HCT116 (cell line): Measurements from ENCODE around the gene TMEM50B. TPM values are rescaled to one million over a fixed set of nuclear protein-coding genes. Genes with fewer than 3 reads are reported as not detected.

Experiments used
- ATAC-seq: fragments of 200-7000 bp; cut with Tn5 transposase; 2 replicates; pipeline ENCODE4 v1.9.1; 2020; ENCODE audit warnings: mild to moderate bottlenecking, moderate library complexity
- BruUV-seq: library from RNA; stranded (reverse); fragments of 400-500 nt; replicated peaks from 2 replicates; lab custom pipeline; 2021; lab: Mats Ljungman, UMichigan
- CTCF ChIA-PET: fragments of 300-600 bp; sonication (Branson Sonifier 250); formaldehyde crosslinking; loops from one replicate; lab custom pipeline; 2021; ENCODE audit warnings: antibody characterized with exemption; lab: Charles Lee
- POLR2A ChIA-PET: fragments of 300-600, 350-600 bp; sonication (Branson Sonifier 250); formaldehyde crosslinking; loops from one replicate; lab custom pipeline; 2021; ENCODE audit warnings: antibody characterized with exemption; lab: Charles Lee
- RAD21 ChIA-PET, 2 experiments: fragments of 300-600 bp; sonication (Branson Sonifier 250); formaldehyde crosslinking; loops; one replicate each; lab custom pipeline; 2023; ENCODE audit warnings: low total read pairs in 2 of 2; ENCODE audit not compliant: uncharacterized antibody in 2 of 2, unreplicated experiment in 2 of 2, low non-redundant PET in 1 of 2; lab: Charles Lee
- DNase-seq: peaks from one replicate; pipeline ENCODE4 v3.0.0-alpha.2; 2010; ENCODE audit warnings: low read depth, low spot score
- H2AFZ ChIP-seq: fragments of 200-600 bp; shearing (Covaris generic), sonication (generic); 2 replicates; pipeline ENCODE4 v1.6.1; 2017; ENCODE audit warnings: low read depth, mixed run types, mixed read lengths, antibody characterized with exemption, low read length; ENCODE audit not compliant: poor library complexity, severe bottlenecking
- H3K27ac ChIP-seq: 2 replicates; pipeline ENCODE4 v1.5.1; 2012; ENCODE audit warnings: low read depth, low read length
- H3K27me3 ChIP-seq: fragments of 200-600 bp; sonication (generic); 2 replicates; pipeline ENCODE4 v1.6.1; 2016; ENCODE audit warnings: mixed run types, low read length, mixed read lengths; ENCODE audit not compliant: insufficient read depth
- H3K36me3 ChIP-seq, 2 experiments: fragments of 200-500 bp in 1 of 2; fragments of 200-600 bp in 1 of 2; sonication (Bioruptor generic) in 1 of 2; sonication (generic) in 1 of 2; 2 replicates each; pipeline versions ENCODE4 v1.5.1 to v1.6.1; 2014 to 2016; ENCODE audit warnings: low read length in 2 of 2, inconsistent platforms in 1 of 2, mixed read lengths in 1 of 2, mixed run types in 1 of 2; ENCODE audit not compliant: insufficient read depth in 2 of 2, control insufficient read depth in 1 of 2
- H3K4me1 ChIP-seq, 2 experiments: fragments of 200-600 bp in 1 of 2; sonication (generic) in 1 of 2; 2 replicates each; pipeline versions ENCODE4 v1.5.1 to v1.6.1; 2012 to 2017; ENCODE audit warnings: low read length in 2 of 2, inconsistent platforms in 1 of 2, mild to moderate bottlenecking in 1 of 2, mixed read lengths in 1 of 2, mixed run types in 1 of 2, moderate library complexity in 1 of 2; ENCODE audit not compliant: insufficient read depth in 2 of 2, control insufficient read depth in 1 of 2
- H3K4me2 ChIP-seq: fragments of 200-600 bp; sonication (generic); 2 replicates; pipeline ENCODE4 v1.6.1; 2017; ENCODE audit warnings: mixed run types, low read length, mixed read lengths
- H3K4me3 ChIP-seq, 2 experiments: fragments of 200-600 bp in 1 of 2; sonication (generic) in 1 of 2; replicated peaks in 1 of 2; 2 replicates each; pipeline ENCODE4 v1.5.1; 2011 to 2016; ENCODE audit warnings: low read length in 2 of 2, control low read depth in 1 of 2, low read depth in 1 of 2, mild to moderate bottlenecking in 1 of 2, mixed read lengths in 1 of 2, mixed run types in 1 of 2
- H3K79me2 ChIP-seq: fragments of 200-600 bp; sonication (generic); 2 replicates; pipeline ENCODE4 v1.6.1; 2017; ENCODE audit warnings: mild to moderate bottlenecking, mixed run types, low read length, moderate library complexity, mixed read lengths; ENCODE audit not compliant: insufficient read depth
- H3K9ac ChIP-seq: fragments of 200-600 bp; sonication (generic); 2 replicates; pipeline ENCODE4 v1.6.1; 2016; ENCODE audit warnings: low read length, mixed read lengths
- H3K9me2 ChIP-seq: fragments of 200-600 bp; sonication (generic), shearing (Covaris generic); 2 replicates; pipeline ENCODE4 v1.6.1; 2017; ENCODE audit warnings: mixed run types, mild to moderate bottlenecking, moderate library complexity; ENCODE audit not compliant: insufficient read depth
- H3K9me3 ChIP-seq, 2 experiments: fragments of 200-500 bp in 1 of 2; fragments of 200-600 bp in 1 of 2; sonication (Bioruptor generic) in 1 of 2; sonication (generic) in 1 of 2; 2 replicates each; pipeline ENCODE4 v1.6.1; 2014 to 2017; ENCODE audit warnings: low read length in 2 of 2, mixed read lengths in 2 of 2, inconsistent platforms in 1 of 2, low read depth in 1 of 2, mild to moderate bottlenecking in 1 of 2, mixed run types in 1 of 2, moderate library complexity in 1 of 2; ENCODE audit not compliant: control insufficient read depth in 1 of 2, insufficient read depth in 1 of 2
- H4K20me1 ChIP-seq: fragments of 200-600 bp; sonication (generic), shearing (Covaris generic); 2 replicates; pipeline ENCODE4 v1.6.1; 2017; ENCODE audit warnings: mixed run types, mild to moderate bottlenecking, moderate library complexity; ENCODE audit not compliant: insufficient read depth
- EZH2 ChIP-seq: fragments of 200-600 bp; sonication (generic); IDR thresholded peaks from 2 replicates; pipeline ENCODE4 v1.6.1; 2017; ENCODE audit warnings: antibody characterized with exemption, mixed run types
- POLR2A ChIP-seq: IDR thresholded peaks from 2 replicates; pipeline ENCODE4 v1.7.0; 2011; ENCODE audit warnings: borderline replicate concordance; ENCODE audit not compliant: insufficient read depth, insufficient read length; ENCODE audit errors: extremely low read depth
- POLR2AphosphoS5 ChIP-seq: IDR thresholded peaks from 2 replicates; pipeline ENCODE4 v1.6.1; 2011; ENCODE audit warnings: mild to moderate bottlenecking, low read depth, low read length, moderate library complexity
- RAD21 ChIP-seq: IDR thresholded peaks from 2 replicates; pipeline ENCODE4 v1.6.1; 2012; ENCODE audit warnings: low read depth, mild to moderate bottlenecking
- SIN3A ChIP-seq: IDR thresholded peaks from 2 replicates; pipeline ENCODE4 v1.6.1; 2012; ENCODE audit warnings: low read depth
- SRF ChIP-seq: IDR thresholded peaks from 2 replicates; pipeline ENCODE4 v1.6.1; 2012; ENCODE audit warnings: low read depth
- TCF7L2 ChIP-seq: IDR thresholded peaks from 2 replicates; pipeline ENCODE4 v1.7.0; 2011; ENCODE audit warnings: borderline replicate concordance, inconsistent platforms; ENCODE audit not compliant: insufficient read depth, insufficient read length; ENCODE audit errors: extremely low read depth
- ZNF274 ChIP-seq: fragments of 200-500 bp; sonication (Bioruptor generic); IDR thresholded peaks from 2 replicates; pipeline ENCODE4 v1.6.1; 2014; ENCODE audit warnings: mild to moderate bottlenecking, low read depth, low read length, inconsistent platforms
- intact Hi-C: fragments of 100-400 bp; cut with micrococcal nuclease; formaldehyde crosslinking; loops from 2 replicates; pipeline ENCODE4 v1.10.0; 2022
- total RNA-seq: library from RNA; stranded (reverse); gene quantifications from one replicate; pipeline ENCODE4 v1.2.1, GENCODE V29; 2021; ENCODE audit not compliant: unreplicated experiment
- TF ChIP-seq, protein P1 (sequence below): IDR thresholded peaks from 2 replicates; pipeline ENCODE4 v1.6.1; 2011; ENCODE audit warnings: mild to moderate bottlenecking, low read length, moderate library complexity; ENCODE audit not compliant: insufficient replicate concordance; ENCODE audit errors: extremely low read depth
- TF ChIP-seq, protein P2 (sequence below): IDR thresholded peaks from 2 replicates; pipeline ENCODE4 v1.6.1; 2012

Gene TMEM50B
- total RNA-seq, 1 experiment from 2014 or later = 18.8 TPM

DNA sequence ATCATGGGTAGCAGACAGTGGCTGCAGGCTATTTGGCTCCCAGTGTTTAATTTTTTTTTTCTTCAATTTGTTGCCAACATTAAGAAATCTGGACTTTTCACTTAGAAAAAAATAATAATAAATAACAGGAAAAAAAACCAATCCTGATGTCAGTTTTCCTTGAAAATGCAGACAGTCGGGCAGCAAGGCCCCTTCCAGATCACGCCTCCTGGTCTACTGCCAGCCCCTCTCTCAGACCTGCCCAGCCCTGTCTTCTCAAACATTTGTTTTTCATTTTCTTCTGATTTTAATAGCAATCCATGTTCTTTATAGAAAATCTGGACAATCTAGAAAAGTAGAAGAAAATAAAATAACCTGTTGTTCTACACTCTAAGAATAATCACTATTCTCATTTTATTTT is 61.1 kb downstream of the TMEM50B start:
- POLR2A ChIA-PET = no interaction called here
- BruUV-seq = no TSS peak
- intact Hi-C loops = no loop called here
- H2AFZ ChIP-seq = no peak overlapping the region
- H3K4me1 ChIP-seq = 0 out of 4 replicates have a peak, but pooled peaks cover 0 to 5% of the 10 kb centered on the region in 2 experiments
- H3K4me2 ChIP-seq = no peak overlapping the region
- no peaks in the 10 kb centered on the region for H3K9me2 ChIP-seq
- H3K4me3 ChIP-seq = no peak overlapping the region
- TF ChIP-seq EZH2 (no peak), POLR2AphosphoS5 (no peak), TCF7L2 (no peak), POLR2A (no peak), SIN3A (no peak), SRF (no peak), RAD21 (no peak), ZNF274 (no peak)
- TF ChIP-seq, protein P1, sequence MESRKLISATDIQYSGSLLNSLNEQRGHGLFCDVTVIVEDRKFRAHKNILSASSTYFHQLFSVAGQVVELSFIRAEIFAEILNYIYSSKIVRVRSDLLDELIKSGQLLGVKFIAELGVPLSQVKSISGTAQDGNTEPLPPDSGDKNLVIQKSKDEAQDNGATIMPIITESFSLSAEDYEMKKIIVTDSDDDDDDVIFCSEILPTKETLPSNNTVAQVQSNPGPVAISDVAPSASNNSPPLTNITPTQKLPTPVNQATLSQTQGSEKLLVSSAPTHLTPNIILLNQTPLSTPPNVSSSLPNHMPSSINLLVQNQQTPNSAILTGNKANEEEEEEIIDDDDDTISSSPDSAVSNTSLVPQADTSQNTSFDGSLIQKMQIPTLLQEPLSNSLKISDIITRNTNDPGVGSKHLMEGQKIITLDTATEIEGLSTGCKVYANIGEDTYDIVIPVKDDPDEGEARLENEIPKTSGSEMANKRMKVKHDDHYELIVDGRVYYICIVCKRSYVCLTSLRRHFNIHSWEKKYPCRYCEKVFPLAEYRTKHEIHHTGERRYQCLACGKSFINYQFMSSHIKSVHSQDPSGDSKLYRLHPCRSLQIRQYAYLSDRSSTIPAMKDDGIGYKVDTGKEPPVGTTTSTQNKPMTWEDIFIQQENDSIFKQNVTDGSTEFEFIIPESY = no peak
- TF ChIP-seq, protein P2, sequence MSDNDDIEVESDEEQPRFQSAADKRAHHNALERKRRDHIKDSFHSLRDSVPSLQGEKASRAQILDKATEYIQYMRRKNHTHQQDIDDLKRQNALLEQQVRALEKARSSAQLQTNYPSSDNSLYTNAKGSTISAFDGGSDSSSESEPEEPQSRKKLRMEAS = no peak
- H3K9me3 ChIP-seq = no peaks in the 10 kb centered on the region
- no peak for DNase-seq
- peaks cover 4% of the 10 kb centered on the region; the same call in 1 of the 2 replicates for H4K20me1 ChIP-seq
- no peak overlapping the region for H3K27ac ChIP-seq
- H3K27me3 ChIP-seq = no peaks in the 10 kb centered on the region
- peaks cover 34% of the 10 kb centered on the region for H3K79me2 ChIP-seq
- CTCF ChIA-PET = no interaction called here
- RAD21 ChIA-PET = no interaction called here
- ATAC-seq = no peak
- no peak overlapping the region for H3K9ac ChIP-seq
- peaks cover 9 to 21% of the 10 kb centered on the region in 2 experiments for H3K36me3 ChIP-seq
